DND-41 (cell line): ENCODE results near the gene ULK2.

Source experiments
- ATAC-seq: fragments of 200-7000 bp; cut with Tn5 transposase; 3 replicates; pipeline ENCODE4 v1.9.1; 2021; ENCODE audit warnings: low read depth; ENCODE audit not compliant: insufficient read depth
- DNase-seq: peaks from one replicate; pipeline ENCODE4 v3.0.0-alpha.2; 2020
- H2AFZ ChIP-seq: 2 replicates; pipeline ENCODE4 v1.6.0; 2012; ENCODE audit warnings: low read depth, low read length
- H3K27ac ChIP-seq: 2 replicates; pipeline ENCODE4 v1.5.1; 2012; ENCODE audit warnings: low read length, inconsistent platforms
- H3K27me3 ChIP-seq: fragments of 200-600 bp; sonication (generic); 2 replicates; pipeline ENCODE4 v1.6.0; 2012; ENCODE audit warnings: low read length, mild to moderate bottlenecking, inconsistent platforms; ENCODE audit not compliant: insufficient read depth, poor library complexity
- H3K36me3 ChIP-seq: 2 replicates; pipeline ENCODE4 v1.5.1; 2012; ENCODE audit warnings: low read length, inconsistent platforms; ENCODE audit not compliant: insufficient read depth
- H3K4me1 ChIP-seq: 2 replicates; pipeline ENCODE4 v1.5.1; 2012; ENCODE audit warnings: mild to moderate bottlenecking, low read length; ENCODE audit not compliant: insufficient read depth
- H3K4me2 ChIP-seq: 2 replicates; pipeline ENCODE4 v1.6.0; 2012; ENCODE audit warnings: mild to moderate bottlenecking, moderate library complexity, low read length, inconsistent platforms; ENCODE audit not compliant: insufficient read depth
- H3K4me3 ChIP-seq, 2 experiments: fragments of 200-600 bp in 1 of 2; shearing (Covaris generic) in 1 of 2; 2 replicates each; pipeline ENCODE4 v1.5.1; 2012 to 2016; ENCODE audit warnings: inconsistent platforms in 2 of 2, low read length in 2 of 2, mild to moderate bottlenecking in 2 of 2, low read depth in 1 of 2, moderate library complexity in 1 of 2
- H3K79me2 ChIP-seq: 2 replicates; pipeline ENCODE4 v1.6.0; 2012; ENCODE audit warnings: low read length, inconsistent platforms; ENCODE audit not compliant: insufficient read depth
- H3K9ac ChIP-seq: 2 replicates; pipeline ENCODE4 v1.6.0; 2012; ENCODE audit warnings: low read depth, mild to moderate bottlenecking, inconsistent platforms, low read length, moderate library complexity
- H3K9me3 ChIP-seq: 2 replicates; pipeline ENCODE4 v1.5.1; 2012; ENCODE audit warnings: low read length, moderate library complexity, mild to moderate bottlenecking, inconsistent platforms; ENCODE audit not compliant: insufficient read depth, severe bottlenecking
- H4K20me1 ChIP-seq: 2 replicates; pipeline ENCODE4 v1.6.0; 2012; ENCODE audit warnings: low read length; ENCODE audit not compliant: insufficient read depth
- EZH2 ChIP-seq: IDR thresholded peaks from 3 replicates; pipeline ENCODE4 v1.6.1; 2012; ENCODE audit warnings: borderline replicate concordance, low read depth, mild to moderate bottlenecking, moderate library complexity, low read length, inconsistent platforms; ENCODE audit not compliant: severe bottlenecking
- TF ChIP-seq, protein P1 (sequence below): IDR thresholded peaks from 2 replicates; pipeline ENCODE4 v1.5.1; 2012; ENCODE audit warnings: borderline replicate concordance, low read length, moderate library complexity, mild to moderate bottlenecking; ENCODE audit not compliant: poor library complexity, severe bottlenecking; ENCODE audit errors: extremely low read depth

The ULK2 gene

DNA sequence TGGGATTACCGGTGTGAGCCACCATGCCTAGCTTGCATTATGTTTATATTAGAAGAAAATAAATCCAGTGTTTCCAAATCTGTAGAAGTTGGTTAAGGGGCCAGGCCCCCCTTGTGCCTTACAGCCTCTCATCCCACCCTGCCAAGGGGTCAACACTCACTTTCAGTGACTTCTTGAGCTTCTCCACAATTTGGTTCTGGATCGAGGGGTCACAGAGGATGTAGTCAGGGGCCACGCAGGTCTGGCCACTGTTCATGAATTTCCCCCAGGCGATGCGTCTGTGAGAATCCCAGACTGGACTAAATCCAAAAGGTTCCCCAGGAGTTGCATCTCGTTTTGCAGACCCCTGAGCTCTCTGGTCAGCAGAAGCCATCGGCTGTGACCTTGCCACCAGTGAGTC lies 126.8 kb downstream of the ULK2 start:
- Histone ChIP-seq H3K9ac (no peak overlapping the region), H3K9me3 (no peaks in the 10 kb centered on the region), H3K27ac (no peak overlapping the region), H3K36me3 (no peaks in the 10 kb centered on the region), H3K4me3 (no peak overlapping the region), H3K27me3 (no peaks in the 10 kb centered on the region), H3K4me1 (no peaks in the 10 kb centered on the region), H3K4me2 (no peak overlapping the region), H2AFZ (no peak overlapping the region), H3K79me2 (no peaks in the 10 kb centered on the region), H4K20me1 (peaks cover 2% of the 10 kb centered on the region; the same call in 1 of the 2 replicates)
- ATAC-seq (no peak), DNase-seq (no peak)
- no peak for TF ChIP-seq EZH2
- TF ChIP-seq, protein P1, sequence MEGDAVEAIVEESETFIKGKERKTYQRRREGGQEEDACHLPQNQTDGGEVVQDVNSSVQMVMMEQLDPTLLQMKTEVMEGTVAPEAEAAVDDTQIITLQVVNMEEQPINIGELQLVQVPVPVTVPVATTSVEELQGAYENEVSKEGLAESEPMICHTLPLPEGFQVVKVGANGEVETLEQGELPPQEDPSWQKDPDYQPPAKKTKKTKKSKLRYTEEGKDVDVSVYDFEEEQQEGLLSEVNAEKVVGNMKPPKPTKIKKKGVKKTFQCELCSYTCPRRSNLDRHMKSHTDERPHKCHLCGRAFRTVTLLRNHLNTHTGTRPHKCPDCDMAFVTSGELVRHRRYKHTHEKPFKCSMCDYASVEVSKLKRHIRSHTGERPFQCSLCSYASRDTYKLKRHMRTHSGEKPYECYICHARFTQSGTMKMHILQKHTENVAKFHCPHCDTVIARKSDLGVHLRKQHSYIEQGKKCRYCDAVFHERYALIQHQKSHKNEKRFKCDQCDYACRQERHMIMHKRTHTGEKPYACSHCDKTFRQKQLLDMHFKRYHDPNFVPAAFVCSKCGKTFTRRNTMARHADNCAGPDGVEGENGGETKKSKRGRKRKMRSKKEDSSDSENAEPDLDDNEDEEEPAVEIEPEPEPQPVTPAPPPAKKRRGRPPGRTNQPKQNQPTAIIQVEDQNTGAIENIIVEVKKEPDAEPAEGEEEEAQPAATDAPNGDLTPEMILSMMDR, result no peak

DNA sequence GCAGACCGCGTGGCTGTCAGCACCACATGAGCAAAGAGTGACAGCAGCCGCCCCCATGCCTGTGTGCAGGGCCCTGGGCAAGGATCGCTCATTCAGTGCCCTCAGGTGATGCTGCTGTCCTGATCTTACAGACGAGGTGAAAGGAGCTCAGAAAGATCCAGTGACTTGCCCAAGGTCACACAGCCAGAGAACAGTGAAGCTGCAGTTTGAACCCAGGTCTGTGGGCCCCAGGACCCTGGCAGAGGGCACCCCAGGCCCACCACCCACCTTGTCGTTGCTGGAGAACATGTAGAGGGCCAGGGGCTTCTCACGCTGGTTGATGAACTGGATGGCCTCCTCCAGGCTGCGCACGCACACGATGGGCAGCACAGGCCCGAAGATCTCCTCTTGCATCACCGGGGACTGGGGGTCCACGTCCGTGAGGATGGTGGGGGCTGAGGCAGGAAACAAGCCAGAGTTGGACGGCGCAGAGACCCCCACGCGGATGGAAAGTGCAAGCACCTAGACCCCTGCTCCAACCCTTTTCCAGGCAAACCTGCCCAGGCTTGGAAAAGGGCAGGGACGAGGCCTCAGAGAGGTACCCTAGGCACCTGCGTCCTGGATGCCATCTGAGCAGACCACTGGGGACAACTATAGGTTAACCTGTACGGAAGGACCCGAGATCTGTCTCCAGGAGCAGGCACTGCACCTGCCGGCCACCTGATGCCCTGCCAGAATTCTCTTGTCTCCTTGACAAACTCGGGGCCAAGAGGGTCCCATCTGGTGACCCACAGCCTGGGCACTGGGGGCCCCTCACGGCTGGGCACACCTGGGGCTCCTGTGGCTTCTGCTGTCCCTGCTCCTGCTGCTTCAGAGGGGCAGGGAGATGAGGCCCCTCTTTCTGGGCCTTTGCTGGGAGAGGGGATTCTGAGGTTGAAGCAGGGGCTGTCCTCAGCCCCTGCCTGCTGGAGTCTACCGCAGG lies 128.2 kb downstream of the ULK2 start:
- Histone ChIP-seq H3K9ac (no peak overlapping the region), H3K4me3 (no peak overlapping the region), H3K27me3 (no peaks in the 10 kb centered on the region), H2AFZ (no peak overlapping the region), H3K27ac (no peak overlapping the region), H4K20me1 (peaks cover 2% of the 10 kb centered on the region; the same call in 1 of the 2 replicates), H3K4me2 (no peak overlapping the region), H3K79me2 (no peaks in the 10 kb centered on the region), H3K36me3 (no peaks in the 10 kb centered on the region), H3K4me1 (no peaks in the 10 kb centered on the region), H3K9me3 (no peaks in the 10 kb centered on the region)
- ATAC-seq (no peak), DNase-seq (no peak)
- TF ChIP-seq, protein P1, result no peak

DNA sequence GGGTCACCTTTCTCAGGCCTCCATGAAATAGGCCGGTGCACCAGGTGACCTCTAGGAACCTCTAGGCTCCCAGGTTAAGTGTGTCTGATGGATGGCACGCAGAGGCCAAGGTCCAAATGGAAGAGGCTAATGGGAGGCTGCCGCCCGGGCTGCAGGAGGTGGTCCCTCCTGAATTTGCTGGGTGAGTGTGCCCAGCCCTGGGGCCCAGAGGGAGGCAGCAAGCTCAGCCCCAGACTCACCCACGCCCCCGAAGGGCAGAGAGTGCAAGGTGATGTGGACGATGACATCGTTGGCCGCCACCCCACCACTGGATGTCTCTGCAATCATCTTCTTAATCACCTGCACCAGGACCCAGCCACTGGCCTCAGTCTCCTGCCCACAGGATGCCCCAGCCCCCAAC lies 129.0 kb downstream of the ULK2 start:
- Histone ChIP-seq H3K4me1 (no peaks in the 10 kb centered on the region), H3K9ac (no peak overlapping the region), H3K79me2 (no peaks in the 10 kb centered on the region), H3K27ac (no peak overlapping the region), H4K20me1 (peaks cover 2% of the 10 kb centered on the region; the same call in 1 of the 2 replicates), H3K9me3 (no peaks in the 10 kb centered on the region), H3K4me3 (no peak overlapping the region), H3K27me3 (no peaks in the 10 kb centered on the region), H3K36me3 (no peaks in the 10 kb centered on the region), H3K4me2 (no peak overlapping the region), H2AFZ (no peak overlapping the region)
- ATAC-seq (no peak), DNase-seq (no peak)
- TF ChIP-seq, protein P1, result no peak
- TF ChIP-seq EZH2, result no peak
